Liver (tissue), 9 donors: Measurements from ENCODE around the gene ZC3H12D. TPM values are rescaled to one million over a fixed set of nuclear protein-coding genes. Genes with fewer than 3 reads are reported as not detected.

Source experiments
- DNase-seq: peaks from one replicate; pipeline ENCODE4 v3.0.0-alpha.2; 2017; ENCODE audit warnings: low spot score
- H3K27ac ChIP-seq, 2 donors: one replicate each; pipeline ENCODE4 v1.7.0; 2013; ENCODE audit warnings: inconsistent platforms in 2 of 2, low read length in 2 of 2, control low read depth in 1 of 2, low read depth in 1 of 2, mild to moderate bottlenecking in 1 of 2
- H3K27me3 ChIP-seq, 4 donors: one replicate each; pipeline versions ENCODE4 v1.6.1 to v1.7.0; 2013; ENCODE audit warnings: low read length in 3 of 4, inconsistent platforms in 1 of 4, mild to moderate bottlenecking in 1 of 4, moderate library complexity in 1 of 4; ENCODE audit not compliant: control insufficient read depth in 4 of 4, insufficient read depth in 4 of 4
- H3K36me3 ChIP-seq, 4 donors: one replicate each; pipeline versions ENCODE4 v1.6.1 to v1.7.0; 2013; ENCODE audit warnings: low read length in 3 of 4, mild to moderate bottlenecking in 3 of 4, low read depth in 1 of 4, moderate library complexity in 1 of 4; ENCODE audit not compliant: control insufficient read depth in 4 of 4, insufficient read depth in 3 of 4
- H3K4me1 ChIP-seq, 4 donors: one replicate each; pipeline versions ENCODE4 v1.6.1 to v1.7.0; 2013; ENCODE audit warnings: low read length in 3 of 4, mild to moderate bottlenecking in 3 of 4, moderate library complexity in 1 of 4; ENCODE audit not compliant: control insufficient read depth in 4 of 4, insufficient read depth in 4 of 4
- H3K4me3 ChIP-seq, 3 donors: one replicate each; pipeline versions ENCODE4 v1.6.1 to v1.7.0; 2013; ENCODE audit warnings: low read length in 3 of 3, control low read depth in 1 of 3, low read depth in 1 of 3, mild to moderate bottlenecking in 1 of 3
- H3K9ac ChIP-seq, 2 donors: one replicate each; pipeline ENCODE4 v1.7.0; 2013; ENCODE audit warnings: low read length in 2 of 2, mild to moderate bottlenecking in 2 of 2, moderate library complexity in 2 of 2, control low read depth in 1 of 2, low read depth in 1 of 2
- H3K9me3 ChIP-seq, 4 donors: one replicate each; pipeline versions ENCODE4 v1.6.1 to v1.7.0; 2013; ENCODE audit warnings: low read length in 3 of 4; ENCODE audit not compliant: control insufficient read depth in 4 of 4
- ATF3 ChIP-seq: IDR thresholded peaks from 2 replicates; pipeline ENCODE4 v1.6.1; 2016; ENCODE audit warnings: antibody characterized with exemption
- CTCF ChIP-seq: fragments of 150-350 bp; IDR thresholded peaks from 2 replicates; pipeline ENCODE4 v1.5.1; 2017; ENCODE audit warnings: improper control_type of control experiment, low read depth, low read length; ENCODE audit not compliant: missing input control
- EGR1 ChIP-seq, 2 donors: IDR thresholded peaks; 2 replicates each; pipeline ENCODE4 v1.6.1; 2016 to 2018; ENCODE audit warnings: antibody characterized with exemption in 2 of 2, low read depth in 2 of 2
- FOXA1 ChIP-seq: IDR thresholded peaks from 2 replicates; pipeline ENCODE4 v1.6.1; 2016; ENCODE audit warnings: antibody characterized with exemption
- FOXA2 ChIP-seq: IDR thresholded peaks from 2 replicates; pipeline ENCODE4 v1.6.1; 2016; ENCODE audit warnings: antibody characterized with exemption
- GABPA ChIP-seq, 2 donors: IDR thresholded peaks in 1 of 2; conservative IDR thresholded peaks in 1 of 2; 2 replicates each; pipeline ENCODE4 v1.6.1; 2016; ENCODE audit warnings: antibody characterized with exemption in 2 of 2, mild to moderate bottlenecking in 1 of 2, moderate library complexity in 1 of 2
- HNF4A ChIP-seq, 2 donors: conservative IDR thresholded peaks; 2 replicates each; pipeline ENCODE4 v1.6.1; 2016; ENCODE audit warnings: antibody characterized with exemption in 2 of 2, mild to moderate bottlenecking in 2 of 2
- HNF4G ChIP-seq: IDR thresholded peaks from 2 replicates; pipeline ENCODE4 v1.6.1; 2016; ENCODE audit warnings: antibody characterized with exemption
- JUND ChIP-seq, 2 donors: IDR thresholded peaks; 2 replicates each; pipeline ENCODE4 v1.6.1; 2016; ENCODE audit warnings: antibody characterized with exemption in 2 of 2
- MAX ChIP-seq: IDR thresholded peaks from 2 replicates; pipeline ENCODE4 v1.6.1; 2016; ENCODE audit warnings: antibody characterized with exemption
- NR2F2 ChIP-seq: IDR thresholded peaks from 2 replicates; pipeline ENCODE4 v1.6.1; 2016; ENCODE audit warnings: antibody characterized with exemption
- RAD21 ChIP-seq, 2 donors: IDR thresholded peaks; 2 replicates each; pipeline ENCODE4 v1.6.1; 2016; ENCODE audit warnings: antibody characterized with exemption in 2 of 2, mild to moderate bottlenecking in 2 of 2
- REST ChIP-seq: IDR thresholded peaks from 2 replicates; pipeline ENCODE4 v1.6.1; 2016; ENCODE audit warnings: antibody characterized with exemption, mild to moderate bottlenecking
- RXRA ChIP-seq, 2 donors: IDR thresholded peaks; 2 replicates each; pipeline ENCODE4 v1.6.1; 2017 to 2018; ENCODE audit warnings: antibody characterized with exemption in 2 of 2, mild to moderate bottlenecking in 1 of 2
- SP1 ChIP-seq: IDR thresholded peaks from 2 replicates; pipeline ENCODE4 v1.6.1; 2018; ENCODE audit warnings: antibody characterized with exemption, mild to moderate bottlenecking
- TAF1 ChIP-seq: conservative IDR thresholded peaks from 2 replicates; pipeline ENCODE4 v1.6.1; 2016; ENCODE audit warnings: antibody characterized with exemption, mild to moderate bottlenecking
- YY1 ChIP-seq: IDR thresholded peaks from 2 replicates; pipeline ENCODE4 v1.6.1; 2016; ENCODE audit warnings: antibody characterized with exemption, mild to moderate bottlenecking
- ZBTB33 ChIP-seq: IDR thresholded peaks from 2 replicates; pipeline ENCODE4 v1.6.1; 2016; ENCODE audit warnings: antibody characterized with exemption
- WGBS: extraction: QIAGEN DNeasy Blood & Tissue Kit; methylation state at CpG from one replicate; pipeline ENCODE4 v1.1.7; 2013; 5-methylcytosine and 5-hydroxymethylcytosine counted together
- polyA plus RNA-seq, 2 donors: library from polyadenylated mRNA; stranded (reverse) in 1 of 2; unstranded in 1 of 2; fragments of 200-250 nt in 1 of 2; fragments of >200 nt in 1 of 2; fragmentation: Nextera tagmentation in 1 of 2; extraction: Ambion mirVana in 1 of 2; gene quantifications; one replicate each; pipeline versions ENCODE4 v1.2.1 to v1.2.3, GENCODE V29; 2013 to 2015
- total RNA-seq, 2 donors: library from RNA; depleted of rRNA; stranded (reverse); fragments of >200 nt; gene quantifications; one replicate each; pipeline ENCODE4 v1.2.3, GENCODE V29; 2014
- donor health status: healthy.
- donor health status: healthy.
- donor health status: healthy.
- donor health status: healthy.
- donor health status: healthy.

ZC3H12D gene
- total and polyA plus RNA-seq, 4 donors: 0.07 to 1.4 (median 0.84) TPM

GRCh38 chr6:149457316-149457884 is 27.4 kb downstream of the ZC3H12D start:
- DNase-seq: no peak
- Histone ChIP-seq H3K9ac (no peak overlapping the region), H3K27ac (no peak overlapping the region), H3K4me1 (peaks cover 11 to 20% (median 16%) of the 10 kb centered on the region in 4 donors), H3K36me3 (no peaks in the 10 kb centered on the region), H3K4me3 (no peak overlapping the region), H3K9me3 (no peaks in the 10 kb centered on the region), H3K27me3 (no peaks in the 10 kb centered on the region)
- TF ChIP-seq HNF4G (no peak), EGR1 (IDR thresholded peaks at IDR 0.05; ENCODE audit: low read depth in 2 of 2) (no peak), MAX (no peak), YY1 (no peak), JUND (IDR thresholded peaks at IDR 0.05) (no peak), HNF4A (conservative IDR thresholded peaks at IDR 0.05) (no peak), ZBTB33 (no peak), FOXA2 (no peak), NR2F2 (no peak), CTCF (no peak), SP1 (no peak), ATF3 (no peak), RXRA (IDR thresholded peaks at IDR 0.05) (no peak), TAF1 (no peak), GABPA (IDR thresholded peaks at IDR 0.05 in 1 of 2, conservative IDR thresholded peaks at IDR 0.05 in 1 of 2) (no peak), FOXA1 (no peak), REST (no peak), RAD21 (IDR thresholded peaks at IDR 0.05) (no peak)
- WGBS: 82% methylated on average over 7 of the region's 7 CpGs
